Naive thymus-derived CD4-positive, alpha-beta T cell (primary cell): ENCODE measurements around the gene DSP. TPM values are rescaled to one million over a fixed set of nuclear protein-coding genes. Genes with fewer than 3 reads are reported as not detected.

ENCODE experiments used
- ATAC-seq: fragments of 150-1000 bp; cut with Tn5 transposase; 2 replicates; pipeline ENCODE4 v1.10.0; 2021; ENCODE audit warnings: mild to moderate bottlenecking, moderate library complexity
- CTCF ChIA-PET: fragments of 350-600 bp; sonication (Branson Sonifier 250); formaldehyde crosslinking; loops from one replicate; lab custom pipeline; 2021; ENCODE audit warnings: antibody characterized with exemption; lab: Charles Lee
- POLR2A ChIA-PET: fragments of 350-600 bp; sonication (Branson Sonifier 250); formaldehyde crosslinking; loops from one replicate; lab custom pipeline; 2021; ENCODE audit warnings: antibody characterized with exemption, inconsistent platforms; lab: Charles Lee
- DNase-seq, 9 donors: peaks; one replicate each; pipeline versions ENCODE4 v3.0.0 to v3.0.0-alpha.2; 2020 to 2022; ENCODE audit warnings: mixed read lengths in 1 of 9
- H3K27ac ChIP-seq: one replicate; pipeline ENCODE4 v1.7.0; 2013; ENCODE audit warnings: mild to moderate bottlenecking, low read depth, low read length, moderate library complexity
- H3K27me3 ChIP-seq, 2 donors: one replicate each; pipeline ENCODE4 v1.7.0; 2013; ENCODE audit warnings: low read length in 2 of 2, mild to moderate bottlenecking in 2 of 2, moderate library complexity in 2 of 2; ENCODE audit not compliant: control insufficient read depth in 2 of 2, insufficient read depth in 2 of 2
- H3K36me3 ChIP-seq, 3 experiments: 1 replicate in 2 of 3; 2 replicates in 1 of 3; pipeline ENCODE4 v1.7.0; 2013; ENCODE audit warnings: low read length in 3 of 3, mild to moderate bottlenecking in 3 of 3, moderate library complexity in 1 of 3; ENCODE audit not compliant: insufficient read depth in 3 of 3, control insufficient read depth in 2 of 3
- H3K4me1 ChIP-seq, 2 donors: one replicate each; pipeline ENCODE4 v1.7.0; 2013; ENCODE audit warnings: low read length in 2 of 2, mild to moderate bottlenecking in 2 of 2, moderate library complexity in 1 of 2; ENCODE audit not compliant: control insufficient read depth in 2 of 2, insufficient read depth in 2 of 2
- H3K4me3 ChIP-seq: 2 replicates; pipeline ENCODE4 v1.7.0; 2013; ENCODE audit warnings: mild to moderate bottlenecking, low read length
- H3K9me3 ChIP-seq, 3 experiments: 1 replicate in 2 of 3; 2 replicates in 1 of 3; pipeline ENCODE4 v1.7.0; 2013; ENCODE audit warnings: low read length in 3 of 3; ENCODE audit not compliant: control insufficient read depth in 2 of 3
- H3K27ac Mint-ChIP-seq, 9 donors: one replicate each; pipeline ENCODE4 v1.8.0; 2020 to 2022; ENCODE audit warnings: mixed read lengths in 9 of 9, mild to moderate bottlenecking in 8 of 9, moderate library complexity in 5 of 9, inconsistent platforms in 2 of 9
- H3K27me3 Mint-ChIP-seq, 5 donors: one replicate each; pipeline ENCODE4 v1.8.0; 2021 to 2022; ENCODE audit warnings: mixed read lengths in 5 of 5, mild to moderate bottlenecking in 1 of 5
- H3K36me3 Mint-ChIP-seq, 5 donors: one replicate each; pipeline ENCODE4 v1.8.0; 2020 to 2022; ENCODE audit warnings: mixed read lengths in 5 of 5, mild to moderate bottlenecking in 3 of 5, inconsistent platforms in 1 of 5
- H3K4me1 Mint-ChIP-seq, 7 donors: one replicate each; pipeline ENCODE4 v1.8.0; 2020 to 2022; ENCODE audit warnings: mixed read lengths in 7 of 7, mild to moderate bottlenecking in 3 of 7, inconsistent platforms in 1 of 7
- H3K4me3 Mint-ChIP-seq, 10 donors: one replicate each; pipeline ENCODE4 v1.8.0; 2020 to 2022; ENCODE audit warnings: mild to moderate bottlenecking in 10 of 10, mixed read lengths in 10 of 10, moderate library complexity in 6 of 10, inconsistent platforms in 2 of 10
- H3K9me3 Mint-ChIP-seq, 11 donors: one replicate each; pipeline ENCODE4 v1.8.0; 2020 to 2022; ENCODE audit warnings: mixed read lengths in 11 of 11, mild to moderate bottlenecking in 4 of 11, inconsistent platforms in 1 of 11, moderate library complexity in 1 of 11
- intact Hi-C, 2 donors: fragments of 100-400 bp; cut with micrococcal nuclease; formaldehyde crosslinking; loops; one replicate each; pipeline ENCODE4 v1.15.1; 2023
- polyA plus RNA-seq, 2 donors: library from polyadenylated mRNA; unstranded; fragments of 300-500 nt; fragmentation: Illumina TruSeq; gene quantifications; one replicate each; pipeline ENCODE4 v1.2.3, GENCODE V29; 2021
- total RNA-seq, 6 experiments: library from RNA in 5 of 6; stranded (reverse) in 5 of 6; gene quantifications; 1 replicate in 5 of 6; 2 replicates in 1 of 6; pipeline ENCODE4 v1.2.3 and lab custom pipeline; 2021 to 2026

Gene DSP
- total and polyA plus RNA-seq, 7 experiments from 2014 or later: 0.02 TPM; not detected in 5

DNA sequence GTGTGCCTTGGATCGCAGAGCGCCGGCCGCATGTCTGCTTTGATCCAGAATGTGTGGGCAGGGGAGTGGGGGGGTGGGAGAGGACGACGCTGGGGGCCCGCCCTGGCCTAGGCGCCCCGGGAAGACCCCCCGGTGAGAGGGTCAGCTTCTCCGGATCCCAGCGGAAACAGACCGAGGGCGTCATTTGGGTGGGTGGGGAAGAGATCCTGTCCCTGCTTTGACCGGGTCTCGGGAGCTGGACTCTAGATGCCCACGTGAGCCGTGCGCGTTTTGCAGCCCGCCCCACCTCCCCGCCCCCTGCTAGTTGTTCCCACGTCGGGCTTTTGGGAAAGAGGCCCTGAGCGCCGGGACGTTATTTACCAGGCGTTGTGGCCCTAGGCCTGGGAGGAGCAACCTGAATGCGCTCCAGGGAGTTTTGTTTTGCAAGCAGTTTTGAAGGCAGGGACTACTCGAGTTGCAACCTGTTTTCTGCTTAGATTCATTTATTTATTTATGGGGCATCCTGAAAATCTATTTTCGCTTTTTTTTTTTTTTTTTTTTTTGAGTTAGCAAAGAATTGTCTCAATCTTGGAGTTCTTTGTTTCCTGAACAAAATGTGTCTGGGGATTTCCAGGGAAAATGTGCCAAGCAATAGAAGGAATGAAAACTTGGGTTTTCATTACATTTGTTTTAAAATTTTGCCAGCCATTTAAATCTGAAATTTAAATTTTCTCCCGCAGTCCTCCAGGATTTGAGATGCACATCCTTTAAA lies 1.6 kb downstream of the DSP start:
- ChIA-PET CTCF (no interaction called here), POLR2A (no interaction called here)
- no peaks in the 10 kb centered on the region for H3K4me1 ChIP-seq
- Mint-ChIP-seq H3K27me3 (peaks cover 57 to 78% (median 68%) of the 10 kb centered on the region in 5 donors), H3K4me1 (peaks cover 5 to 19% (median 9%) of the 10 kb centered on the region in 7 donors), H3K9me3 (peaks cover 0 to 4% (median 0%) of the 10 kb centered on the region in 11 donors), H3K36me3 (peaks cover 0 to 4% (median 0%) of the 10 kb centered on the region in 5 donors), H3K27ac (no peak overlapping the region), H3K4me3 (peak overlapping the region in 8 of 10 donors; percentile 56 to 89 (median 78))
- intact Hi-C loops: loop anchor here in 1 of 2 donors (10.0 kb wide), 1 partner anchor 1538 kb away; the partner anchor contains the start of gene NRN1
- no peaks in the 10 kb centered on the region for H3K36me3 ChIP-seq
- ATAC-seq (no peak), DNase-seq (no peak)
- H3K27me3 ChIP-seq: peaks cover 10 to 27% of the 10 kb centered on the region in 2 donors
- H3K9me3 ChIP-seq: no peaks in the 10 kb centered on the region
- H3K27ac ChIP-seq: no peak overlapping the region
- H3K4me3 ChIP-seq: no peak overlapping the region

DNA sequence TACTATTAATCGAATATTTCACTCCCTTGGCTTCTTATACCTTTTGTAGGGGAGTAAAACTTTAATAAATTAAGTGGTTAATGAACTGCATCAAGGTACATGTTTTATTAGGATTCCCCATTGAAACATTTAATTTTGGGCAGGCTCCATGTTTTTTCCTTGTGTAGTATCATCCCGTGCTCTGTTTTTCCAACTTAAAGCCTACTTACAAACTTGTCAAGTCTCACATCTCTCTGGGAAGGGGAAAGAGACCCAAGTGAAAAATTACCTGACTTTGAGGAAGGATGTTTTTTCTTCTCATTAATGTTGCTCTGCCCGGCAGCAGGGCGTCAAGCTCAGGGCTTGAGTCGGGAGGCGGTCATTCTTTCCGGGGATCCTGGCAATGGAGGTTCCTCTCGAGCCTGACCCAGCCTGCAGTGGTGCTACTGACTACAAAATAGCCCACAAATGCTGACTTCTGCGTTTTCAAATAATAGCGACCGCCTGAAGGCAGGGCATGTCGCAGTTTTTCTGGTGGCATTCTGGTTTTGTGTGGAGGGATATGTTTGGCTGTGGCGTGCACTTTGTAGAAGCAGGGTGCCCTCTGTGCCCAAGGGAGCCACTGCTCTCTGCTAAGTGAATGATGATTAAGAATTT lies 2.4 kb downstream of the DSP start:
- Mint-ChIP-seq H3K9me3 (peaks cover 0 to 4% (median 0%) of the 10 kb centered on the region in 11 donors), H3K4me1 (peaks cover 5 to 19% (median 9%) of the 10 kb centered on the region in 7 donors), H3K4me3 (peak overlapping the region in 7 of 10 donors; percentile 3 to 89 (median 37)), H3K36me3 (peaks cover 0 to 4% (median 0%) of the 10 kb centered on the region in 5 donors), H3K27me3 (peaks cover 55 to 78% (median 66%) of the 10 kb centered on the region in 5 donors), H3K27ac (no peak overlapping the region)
- no peak overlapping the region for H3K27ac ChIP-seq
- no peak overlapping the region for H3K4me3 ChIP-seq
- CTCF ChIA-PET: no interaction called here
- intact Hi-C loops: loop anchor here in 1 of 2 donors (10.0 kb wide), 1 partner anchor 1539 kb away; the partner anchor contains the start of gene NRN1
- POLR2A ChIA-PET: no interaction called here
- peaks cover 10 to 24% of the 10 kb centered on the region in 2 donors for H3K27me3 ChIP-seq
- no peaks in the 10 kb centered on the region for H3K36me3 ChIP-seq
- DNase-seq (no peak), ATAC-seq (no peak)
- no peaks in the 10 kb centered on the region for H3K9me3 ChIP-seq
- no peaks in the 10 kb centered on the region for H3K4me1 ChIP-seq

DNA sequence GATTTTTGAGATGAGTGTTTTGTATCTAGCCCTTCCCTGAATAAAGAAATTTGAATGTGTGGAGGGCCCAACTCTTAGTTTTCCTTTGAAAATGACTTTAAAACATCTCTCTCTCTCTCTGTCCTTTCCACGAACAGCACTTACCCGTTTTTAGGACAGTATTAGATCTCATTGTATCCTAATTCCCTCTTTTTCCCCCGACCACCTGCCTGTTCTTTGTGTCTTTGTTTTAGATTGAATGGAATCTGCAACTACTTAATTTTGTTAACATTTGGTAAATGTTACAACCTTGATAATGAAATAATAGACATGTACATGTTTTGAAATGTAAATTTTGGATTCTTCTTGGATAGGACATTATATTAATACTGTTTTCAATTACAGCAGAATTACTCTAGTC lies 3.1 kb downstream of the DSP start:
- Histone ChIP-seq H3K27ac (no peak overlapping the region), H3K36me3 (no peaks in the 10 kb centered on the region), H3K27me3 (peaks cover 10 to 23% of the 10 kb centered on the region in 2 donors), H3K4me1 (no peaks in the 10 kb centered on the region), H3K4me3 (no peak overlapping the region), H3K9me3 (no peaks in the 10 kb centered on the region)
- ChIA-PET POLR2A (no interaction called here), CTCF (no interaction called here)
- Mint-ChIP-seq H3K4me3 (peak overlapping the region in 3 of 10 donors; percentile 9 to 64 (median 15)), H3K9me3 (peaks cover 0 to 5% (median 0%) of the 10 kb centered on the region in 11 donors), H3K4me1 (peaks cover 5 to 19% (median 9%) of the 10 kb centered on the region in 7 donors), H3K27me3 (peaks cover 50 to 78% (median 66%) of the 10 kb centered on the region in 5 donors), H3K27ac (no peak overlapping the region), H3K36me3 (peaks cover 0 to 4% (median 0%) of the 10 kb centered on the region in 5 donors)
- intact Hi-C loops: loop anchor here in 1 of 2 donors (10.0 kb wide), 1 partner anchor 1540 kb away; the partner anchor contains the start of gene NRN1
- ATAC-seq (no peak), DNase-seq (no peak)

DNA sequence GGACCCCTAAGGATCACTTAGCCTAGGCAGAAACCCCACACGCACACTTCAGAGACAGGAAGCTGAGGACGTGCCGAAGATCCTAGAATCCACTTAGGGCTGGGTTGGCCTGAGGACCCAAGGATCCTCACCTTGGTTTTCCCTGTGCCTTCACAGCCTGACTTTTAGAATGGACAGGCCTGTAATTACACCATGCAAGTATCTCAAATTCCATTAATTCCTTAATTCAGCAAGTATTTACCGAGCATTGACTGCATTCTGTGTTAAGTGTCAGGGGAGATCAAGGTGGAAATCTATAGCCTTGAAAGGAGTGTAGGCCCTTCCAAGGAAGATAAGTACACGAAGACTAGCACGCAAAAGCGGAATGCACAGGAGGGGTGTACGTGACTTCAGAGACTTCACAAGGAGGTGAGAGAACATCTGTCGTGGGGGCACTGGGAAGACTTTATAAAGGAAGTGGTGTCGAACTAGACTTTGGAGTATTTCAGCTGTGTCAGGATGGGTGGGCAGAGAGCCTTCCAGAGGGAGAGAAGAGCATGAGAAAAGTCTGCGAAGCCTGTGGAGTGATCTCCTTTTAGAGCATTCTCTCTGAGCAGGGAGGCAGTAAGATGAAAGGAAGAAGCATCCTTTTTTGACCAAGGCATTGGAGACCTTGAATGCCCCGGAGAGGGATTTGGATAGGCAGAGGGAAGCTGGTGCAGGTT lies 4.0 kb downstream of the DSP start:
- intact Hi-C loops: loop anchor here in 1 of 2 donors (10.0 kb wide), 1 partner anchor 1541 kb away; the partner anchor contains the start of gene NRN1
- ChIA-PET POLR2A (no interaction called here), CTCF (no interaction called here)
- DNase-seq (no peak), ATAC-seq (no peak)
- H3K4me1 Mint-ChIP-seq: peaks cover 5 to 15% (median 9%) of the 10 kb centered on the region in 7 donors
- H3K9me3 ChIP-seq: no peaks in the 10 kb centered on the region
- H3K4me3 ChIP-seq: no peak overlapping the region
- H3K27me3 ChIP-seq: peaks cover 4 to 17% of the 10 kb centered on the region in 2 donors
- H3K4me1 ChIP-seq: no peaks in the 10 kb centered on the region
- H3K27me3 Mint-ChIP-seq: peaks cover 41 to 71% (median 58%) of the 10 kb centered on the region in 5 donors
- no peak overlapping the region for H3K4me3 Mint-ChIP-seq
- peaks cover 0 to 4% (median 0%) of the 10 kb centered on the region in 5 donors for H3K36me3 Mint-ChIP-seq
- peaks cover 0 to 3% (median 0%) of the 10 kb centered on the region in 11 donors for H3K9me3 Mint-ChIP-seq
- no peak overlapping the region for H3K27ac ChIP-seq
- no peak overlapping the region for H3K27ac Mint-ChIP-seq
- H3K36me3 ChIP-seq: no peaks in the 10 kb centered on the region

DNA sequence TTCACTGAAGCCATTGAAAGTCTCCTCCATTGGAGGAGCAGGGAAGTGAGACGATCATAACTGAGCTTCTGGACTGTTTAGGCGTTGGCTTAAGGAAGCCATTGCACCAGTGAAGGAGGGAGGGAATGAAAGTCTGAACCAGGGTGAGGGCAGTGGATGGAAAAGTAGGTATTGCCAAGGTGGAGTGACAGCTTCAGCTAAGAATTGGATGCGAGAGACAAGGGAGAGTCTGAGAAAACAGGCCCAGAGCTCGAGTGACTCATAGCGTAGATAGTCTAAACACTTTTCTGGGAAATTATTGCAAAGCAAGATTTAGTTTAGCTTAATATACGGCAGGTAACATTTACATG lies 4.5 kb downstream of the DSP start:
- peaks cover 1 to 10% (median 5%) of the 10 kb centered on the region in 7 donors for H3K4me1 Mint-ChIP-seq
- ChIA-PET POLR2A (no interaction called here), CTCF (no interaction called here)
- no peaks in the 10 kb centered on the region for H3K9me3 ChIP-seq
- DNase-seq (no peak), ATAC-seq (no peak)
- no peak overlapping the region for H3K4me3 Mint-ChIP-seq
- no peaks in the 10 kb centered on the region for H3K36me3 ChIP-seq
- intact Hi-C loops: loop anchor here in 1 of 2 donors (10.0 kb wide), 1 partner anchor 1541 kb away; the partner anchor contains the start of gene NRN1
- no peaks in the 10 kb centered on the region for H3K4me1 ChIP-seq
- H3K4me3 ChIP-seq: no peak overlapping the region
- peaks cover 36 to 66% (median 54%) of the 10 kb centered on the region in 5 donors for H3K27me3 Mint-ChIP-seq
- peaks cover 0 to 4% (median 0%) of the 10 kb centered on the region in 5 donors for H3K36me3 Mint-ChIP-seq
- peaks cover 0 to 3% (median 0%) of the 10 kb centered on the region in 11 donors for H3K9me3 Mint-ChIP-seq
- H3K27me3 ChIP-seq: peaks cover 4 to 12% of the 10 kb centered on the region in 2 donors
- H3K27ac ChIP-seq: no peak overlapping the region
- H3K27ac Mint-ChIP-seq: no peak overlapping the region

DNA sequence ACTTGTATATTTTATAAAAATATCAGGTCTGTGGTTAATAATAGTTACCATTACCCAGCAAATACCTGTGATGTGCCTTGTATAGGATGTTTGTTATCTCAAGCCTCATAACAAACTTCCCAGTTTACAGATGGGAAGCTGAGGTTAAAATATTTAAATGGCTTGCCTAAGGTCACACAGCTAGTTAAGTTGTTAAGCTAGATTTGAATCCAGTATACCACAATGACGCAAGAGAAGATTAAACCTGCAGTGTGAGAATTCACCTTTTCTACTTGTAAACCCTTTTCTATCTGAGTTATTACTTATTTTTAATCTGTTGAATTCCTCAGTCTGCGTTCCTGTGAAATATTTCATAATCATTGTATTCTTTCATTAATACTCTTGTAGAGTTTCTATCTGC lies 4.9 kb downstream of the DSP start:
- Mint-ChIP-seq H3K4me3 (no peak overlapping the region), H3K27ac (no peak overlapping the region), H3K9me3 (peaks cover 0 to 3% (median 0%) of the 10 kb centered on the region in 11 donors), H3K27me3 (peaks cover 34 to 65% (median 51%) of the 10 kb centered on the region in 5 donors), H3K36me3 (peaks cover 0 to 4% (median 0%) of the 10 kb centered on the region in 5 donors), H3K4me1 (peaks cover 0 to 8% (median 3%) of the 10 kb centered on the region in 7 donors)
- peaks cover 4 to 11% of the 10 kb centered on the region in 2 donors for H3K27me3 ChIP-seq
- no peaks in the 10 kb centered on the region for H3K36me3 ChIP-seq
- ATAC-seq (no peak), DNase-seq (no peak)
- no peaks in the 10 kb centered on the region for H3K9me3 ChIP-seq
- intact Hi-C loops: loop anchor here in 1 of 2 donors (10.0 kb wide), 1 partner anchor 1542 kb away; the partner anchor contains the start of gene NRN1
- POLR2A ChIA-PET: no interaction called here
- no peak overlapping the region for H3K27ac ChIP-seq
- no peaks in the 10 kb centered on the region for H3K4me1 ChIP-seq
- no peak overlapping the region for H3K4me3 ChIP-seq
- CTCF ChIA-PET: no interaction called here
